SK-N-MC (cell line): ENCODE data around the gene SH3RF3.

ENCODE experiments used
- EZH2 ChIP-seq: fragments of 200-600 bp; sonication (generic); IDR thresholded peaks from one replicate; pipeline ENCODE4 v1.6.1; 2017; ENCODE audit warnings: antibody characterized with exemption
- POLR2AphosphoS5 ChIP-seq: IDR thresholded peaks from 2 replicates; pipeline ENCODE4 v1.6.1; 2012; ENCODE audit warnings: mild to moderate bottlenecking, low read depth, low read length, borderline replicate concordance

DNA sequence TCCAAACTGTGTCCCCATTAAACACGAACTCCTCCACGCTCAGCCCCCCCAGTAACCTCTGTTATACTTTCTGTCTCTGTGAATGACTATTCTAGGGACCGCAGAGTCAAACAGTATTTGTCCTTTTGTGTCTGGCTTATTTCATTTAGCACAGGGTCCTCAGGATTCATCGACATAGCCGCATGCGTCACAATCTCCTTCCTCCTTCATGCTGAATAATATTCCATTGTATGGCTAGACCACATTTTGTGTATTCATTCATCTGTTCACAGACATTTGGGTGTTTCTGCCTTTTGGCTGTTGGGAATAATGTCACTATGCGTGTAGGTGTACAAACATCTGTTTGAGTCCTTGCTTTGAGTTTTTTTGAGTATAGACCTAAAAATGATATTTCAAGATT lies 80.9 kb downstream of the SH3RF3 start:
- no peak for TF ChIP-seq POLR2AphosphoS5
- TF ChIP-seq EZH2: no peak
